ENCODE results near the gene RAD51.

Gene RAD51

GRCh38 chr15:40722934-40723333, 28.0 kb downstream of the RAD51 start:
- no peak for DNase-seq

GRCh38 chr15:40723919-40724318, 28.9 kb downstream of the RAD51 start:
- no peak for DNase-seq

GRCh38 chr15:40731034-40731433, 36.1 kb downstream of the RAD51 start:
- no peak for DNase-seq

GRCh38 chr15:40736575-40736974, 41.6 kb downstream of the RAD51 start:
- DNase-seq = no peak

- DNase-seq = no peak
Observed at GRCh38 chr15:40737048-40737447, 42.1 kb downstream of the RAD51 start.

- DNase-seq = no peak
Observed at GRCh38 chr15:40739047-40739446, 44.1 kb downstream of the RAD51 start.

GRCh38 chr15:40739854-40740253, 44.9 kb downstream of the RAD51 start:
- no peak for DNase-seq

GRCh38 chr15:40743485-40743901, 48.5 kb downstream of the RAD51 start:
- DNase-seq = no peak

- DNase-seq = peak; percentile 72
Observed at GRCh38 chr15:40743921-40744814, 49.2 kb downstream of the RAD51 start.

- no peak for DNase-seq
Observed at GRCh38 chr15:40744815-40745152, 49.8 kb downstream of the RAD51 start.

- no peak for DNase-seq
Observed at GRCh38 chr15:40746916-40747418, 52.0 kb downstream of the RAD51 start.

GRCh38 chr15:40747685-40748631, 53.0 kb downstream of the RAD51 start:
- no peak for DNase-seq

GRCh38 chr15:40749151-40749630, 54.2 kb downstream of the RAD51 start:
- DNase-seq = no peak

GRCh38 chr15:40750885-40751284, 55.9 kb downstream of the RAD51 start:
- DNase-seq = no peak

- no peak for DNase-seq
Observed at GRCh38 chr15:40751745-40752144, 56.8 kb downstream of the RAD51 start.

GRCh38 chr15:40754574-40754882, 59.6 kb downstream of the RAD51 start:
- DNase-seq = no peak

- peak; percentile 93 for DNase-seq
Observed at GRCh38 chr15:40754883-40755811, 60.2 kb downstream of the RAD51 start, which contains the start of gene RMDN3. Gene RMDN3, minus strand, starts transcription at chr15:40755254. Its CDS starts 471 bp downstream, at chr15:40754783.

- no peak for DNase-seq
Observed at GRCh38 chr15:40755812-40756208, 60.8 kb downstream of the RAD51 start.

- no peak for DNase-seq
Observed at GRCh38 chr15:40756938-40757337, 62.0 kb downstream of the RAD51 start.

GRCh38 chr15:40759961-40760360, 65.0 kb downstream of the RAD51 start:
- no peak for DNase-seq

- DNase-seq = peak; percentile 47
Observed at GRCh38 chr15:40762919-40763800, 68.2 kb downstream of the RAD51 start.
